GM18907 (cell line): Measurements from ENCODE around the gene TMEM154.

Experiments
- ATAC-seq: cut with Tn5 transposase; IDR thresholded peaks from one replicate; pipeline ENCODE4 v1.9.1; 2021; ENCODE audit warnings: mild to moderate bottlenecking, moderate library complexity; ENCODE audit not compliant: unreplicated experiment

The TMEM154 gene

GRCh38 chr4:152599095-152599494 lies 80.7 kb downstream of the TMEM154 start:
- no peak for ATAC-seq

DNA sequence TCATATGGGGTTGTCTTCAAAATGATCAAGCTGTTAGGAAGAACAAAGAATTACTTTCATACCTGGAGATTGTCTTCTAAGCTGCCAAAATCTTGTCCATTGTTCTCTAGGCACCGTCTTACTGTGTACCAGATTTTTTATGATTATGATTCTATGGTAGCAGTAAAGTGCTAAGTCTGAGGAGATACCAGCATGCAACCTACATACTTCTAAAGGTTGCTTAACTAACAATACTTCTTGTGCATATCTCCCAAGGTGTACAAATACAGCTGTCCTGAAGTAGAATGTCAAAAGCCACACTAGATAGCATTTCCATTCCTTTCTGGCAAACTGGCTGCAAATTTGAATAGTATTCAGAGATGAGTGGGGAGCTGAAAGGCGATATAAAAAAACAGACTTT lies 81.3 kb downstream of the TMEM154 start:
- ATAC-seq, result no peak

- peak; percentile 83 for ATAC-seq
These were observed 84.5 kb downstream of the TMEM154 start for GRCh38 chr4:152594978-152595925.

DNA sequence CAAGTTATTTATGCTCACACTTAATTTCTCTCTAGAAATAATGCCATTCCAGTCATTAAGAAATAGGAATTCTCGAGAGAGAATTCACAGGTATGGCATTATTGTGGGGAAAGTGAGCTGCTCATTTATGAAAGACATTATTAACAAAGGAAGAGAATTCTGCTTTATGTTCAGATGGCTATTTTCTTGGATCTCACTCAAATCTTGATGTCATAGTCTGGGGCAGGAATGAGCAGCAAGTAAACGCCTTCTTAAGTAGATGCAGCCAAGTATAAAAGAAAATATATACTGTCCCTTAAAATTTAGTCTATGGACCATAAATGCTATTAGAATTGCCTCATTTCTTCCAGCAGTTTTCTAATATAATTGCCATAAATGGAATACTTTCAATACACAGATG lies 85.7 kb downstream of the TMEM154 start:
- ATAC-seq, result no peak

GRCh38 chr4:152591876-152592275 lies 87.9 kb downstream of the TMEM154 start:
- ATAC-seq, result no peak

DNA sequence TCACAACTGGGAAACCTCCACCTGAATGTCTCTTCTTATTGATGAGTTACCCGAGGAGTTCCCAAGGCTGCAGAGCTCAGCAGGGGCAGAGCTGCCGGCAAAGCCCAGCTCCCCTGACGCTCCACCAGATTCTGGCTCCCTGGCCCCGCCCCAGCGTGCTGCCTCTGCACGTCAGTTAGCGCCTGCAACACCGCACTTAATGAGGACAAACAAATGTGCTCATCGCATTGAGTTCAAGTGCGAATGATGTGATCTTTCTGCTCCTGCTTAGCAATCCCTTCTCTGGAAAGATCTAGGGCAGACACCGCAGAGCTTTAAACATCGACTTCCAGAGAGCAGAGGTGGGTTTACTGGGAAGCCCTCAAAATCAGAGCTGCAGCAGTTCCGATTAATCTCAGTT lies 88.4 kb downstream of the TMEM154 start:
- no peak for ATAC-seq

- no peak for ATAC-seq
These were observed 89.4 kb downstream of the TMEM154 start for GRCh38 chr4:152590179-152591031.

DNA sequence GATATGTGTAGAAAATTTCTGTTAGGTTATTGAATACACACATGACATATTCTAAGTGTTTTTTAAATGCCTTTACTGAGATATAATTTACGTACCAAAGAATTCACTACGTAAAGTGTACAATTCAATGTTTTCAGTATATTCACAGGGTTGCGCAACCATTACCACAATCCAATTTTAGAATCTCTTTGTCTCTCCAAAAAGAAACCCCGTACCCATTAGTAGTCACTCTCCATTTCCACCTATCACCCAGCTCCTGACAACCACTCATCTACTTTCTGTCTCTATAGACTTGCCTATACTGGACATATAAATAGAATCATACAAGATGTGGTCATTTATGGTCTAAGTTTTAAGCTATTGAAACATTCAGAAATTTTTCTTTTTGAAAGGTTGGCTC lies 90.9 kb downstream of the TMEM154 start:
- no peak for ATAC-seq

DNA sequence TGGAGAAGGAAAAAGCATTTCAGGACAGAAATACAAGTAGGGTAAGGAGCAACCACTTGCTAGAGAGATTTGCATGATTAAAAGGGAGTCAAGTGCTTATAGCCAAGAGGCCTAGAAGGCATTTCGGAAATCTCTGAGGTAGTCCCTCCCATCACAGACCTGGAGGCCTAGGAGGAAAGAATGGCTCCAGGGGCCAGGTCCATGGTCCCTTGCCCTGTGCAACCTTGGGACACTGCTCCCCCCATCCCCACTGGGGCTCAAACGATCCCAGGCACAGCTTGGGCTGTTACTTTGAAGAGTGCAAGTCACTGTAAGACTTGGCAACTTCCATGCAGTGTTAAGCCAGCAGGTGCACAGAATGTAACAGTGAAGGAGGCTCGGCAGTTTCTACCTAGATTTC lies 92.7 kb downstream of the TMEM154 start:
- ATAC-seq, result no peak

GRCh38 chr4:152586668-152587067 lies 93.1 kb downstream of the TMEM154 start:
- ATAC-seq, result no peak

DNA sequence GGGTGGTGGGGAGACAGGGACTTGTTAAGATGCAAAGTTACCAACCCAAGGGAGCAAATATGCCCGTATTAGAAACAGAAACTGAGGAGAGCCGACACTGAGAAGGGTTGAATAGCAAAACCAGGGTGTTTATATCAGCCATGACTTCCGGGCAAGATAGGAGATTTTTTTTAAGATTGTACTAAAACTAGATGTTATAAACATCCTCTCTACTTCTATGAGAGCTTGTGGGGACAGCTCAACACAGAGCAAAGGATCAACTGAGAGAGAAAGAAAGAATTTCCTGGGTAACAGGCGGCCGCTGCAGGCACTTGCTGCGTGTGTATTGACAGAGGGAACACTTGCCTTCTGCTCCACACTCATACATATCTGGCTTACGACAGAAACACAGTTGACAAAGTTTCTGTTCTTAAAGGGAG lies 94.8 kb downstream of the TMEM154 start:
- ATAC-seq, result peak; percentile 60

DNA sequence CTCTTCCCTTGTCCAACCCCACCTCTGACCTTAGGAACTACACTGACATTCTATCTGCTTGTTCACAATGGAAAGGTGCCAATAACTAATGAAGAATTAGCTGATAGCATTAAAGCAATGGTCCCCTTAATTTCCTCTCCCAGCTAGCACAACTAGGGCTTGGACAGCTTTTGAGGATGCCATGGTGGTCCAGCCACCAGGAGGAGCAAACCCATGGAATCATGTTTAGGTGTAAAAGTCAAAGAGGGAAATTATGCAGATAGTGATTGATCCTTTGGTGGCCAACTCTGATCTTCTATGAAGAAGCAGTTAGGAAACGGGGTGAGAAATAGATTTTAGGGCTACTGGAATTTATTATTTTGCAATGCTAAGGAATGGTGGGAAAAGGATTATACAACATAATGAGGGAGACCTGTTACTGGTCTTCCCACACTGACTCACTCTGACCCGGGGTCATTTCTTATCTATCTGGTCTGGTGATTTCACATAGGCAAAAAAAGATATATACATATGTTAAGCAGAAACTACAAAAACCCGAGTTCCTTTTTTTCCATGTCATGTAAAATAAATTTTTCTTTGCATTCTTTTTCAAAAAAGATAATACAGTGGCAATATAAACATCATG lies 98.1 kb downstream of the TMEM154 start:
- no peak for ATAC-seq

GRCh38 chr4:152579916-152580315 lies 99.9 kb downstream of the TMEM154 start:
- no peak for ATAC-seq

- no peak for ATAC-seq
These were observed 100.6 kb downstream of the TMEM154 start for GRCh38 chr4:152579107-152579764.

DNA sequence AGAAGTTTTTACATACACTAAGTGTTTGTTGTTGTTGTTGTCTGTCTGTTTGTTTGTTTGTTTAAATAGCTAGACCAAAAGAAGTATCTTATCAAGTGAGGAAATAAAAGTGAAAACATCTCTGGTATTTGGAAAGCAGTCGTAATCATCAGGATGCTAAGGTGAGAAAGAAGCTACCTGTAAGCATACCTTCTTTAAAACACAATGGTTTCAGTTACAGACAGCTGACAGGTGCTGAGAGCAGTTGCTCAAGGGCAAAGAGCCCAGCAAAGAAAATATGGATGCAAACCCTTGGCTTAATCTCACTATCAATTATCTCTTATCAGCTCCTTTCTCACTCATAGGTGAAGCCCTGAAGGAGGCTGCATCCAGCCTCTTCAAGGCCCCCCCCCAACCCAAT lies 101.1 kb downstream of the TMEM154 start:
- no peak for ATAC-seq

- ATAC-seq, result no peak
These were observed 101.9 kb downstream of the TMEM154 start for GRCh38 chr4:152577708-152578396.

GRCh38 chr4:152575533-152575932 lies 104.3 kb downstream of the TMEM154 start:
- ATAC-seq, result no peak

DNA sequence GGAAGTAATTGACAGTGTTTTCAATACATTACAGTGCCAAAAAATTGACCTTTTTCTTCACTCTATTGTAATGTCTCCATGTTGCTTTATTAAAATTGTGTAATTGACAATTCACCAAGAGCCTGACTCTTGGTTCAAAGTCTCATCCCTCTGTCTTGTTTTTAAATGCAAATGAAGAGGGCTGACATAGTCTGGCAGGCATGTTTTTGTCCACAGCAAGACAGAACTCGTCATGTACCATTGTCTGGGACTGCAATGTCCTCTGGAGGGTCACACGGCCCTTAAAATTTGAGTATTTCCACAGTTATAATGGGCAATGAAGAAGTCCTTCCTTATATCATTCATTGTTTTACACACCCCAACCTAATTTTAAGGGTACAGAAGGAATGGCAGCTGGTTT lies 105.9 kb downstream of the TMEM154 start:
- ATAC-seq, result no peak

- ATAC-seq, result peak; percentile 73
These were observed 107.2 kb downstream of the TMEM154 start for GRCh38 chr4:152572417-152573086.

- no peak for ATAC-seq
These were observed 108.0 kb downstream of the TMEM154 start for GRCh38 chr4:152571770-152572169.
